ENCODE data around the gene MAP1S.

Gene MAP1S

GRCh38 chr19:17743874-17744580 is 24.7 kb downstream of the MAP1S start:
- no peak for DNase-seq

- peak; percentile 86 for DNase-seq
These were observed 28.2 kb downstream of the MAP1S start for GRCh38 chr19:17747205-17748098.

GRCh38 chr19:17748884-17749638 is 29.8 kb downstream of the MAP1S start:
- DNase-seq, result no peak

GRCh38 chr19:17749912-17750317 is 30.6 kb downstream of the MAP1S start:
- DNase-seq, result no peak

GRCh38 chr19:17751103-17751911 is 32.0 kb downstream of the MAP1S start, which contains the start of gene FCHO1:
Gene FCHO1, plus strand, starts transcription at chr19:17751477. Its CDS starts 3,688 bp downstream, at chr19:17755165.
- DNase-seq, result no peak

- DNase-seq, result no peak
These were observed 32.6 kb downstream of the MAP1S start for GRCh38 chr19:17751912-17752273.

GRCh38 chr19:17752865-17753639 is 33.8 kb downstream of the MAP1S start:
- no peak for DNase-seq

- peak; percentile 46 for DNase-seq
These were observed 34.7 kb downstream of the MAP1S start for GRCh38 chr19:17753976-17754375.

GRCh38 chr19:17754634-17755442 is 35.6 kb downstream of the MAP1S start:
- no peak for DNase-seq

- DNase-seq, result no peak
These were observed 36.2 kb downstream of the MAP1S start for GRCh38 chr19:17755443-17755890.

GRCh38 chr19:17755977-17756670 is 36.8 kb downstream of the MAP1S start:
- DNase-seq, result peak; percentile 64

- peak; percentile 16 for DNase-seq
These were observed 37.8 kb downstream of the MAP1S start for GRCh38 chr19:17757125-17757524.

- no peak for DNase-seq
These were observed 39.2 kb downstream of the MAP1S start for GRCh38 chr19:17758515-17758914.

GRCh38 chr19:17761148-17761547 is 41.9 kb downstream of the MAP1S start:
- no peak for DNase-seq

- DNase-seq, result peak; percentile 88
These were observed 43.4 kb downstream of the MAP1S start for GRCh38 chr19:17762505-17763229.

GRCh38 chr19:17764348-17764747 is 45.1 kb downstream of the MAP1S start:
- no peak for DNase-seq

- no peak for DNase-seq
These were observed 45.9 kb downstream of the MAP1S start for GRCh38 chr19:17765069-17765618.

GRCh38 chr19:17766543-17767131 is 47.4 kb downstream of the MAP1S start:
- peak; percentile 61 for DNase-seq

Measured in NCI-H524 treated with DMSO at 0.1 percent for 48 hours (cell line).